H9 (cell line): Measurements from ENCODE around the gene TMEM208. TPM values are rescaled to one million over a fixed set of nuclear protein-coding genes. Genes with fewer than 3 reads are reported as not detected.

Experiments used
- DNase-seq: peaks from one replicate; pipeline ENCODE4 v3.0.0-alpha.2; 2017
- H2AFZ ChIP-seq: one replicate; pipeline ENCODE4 v1.6.1; 2013; ENCODE audit warnings: mild to moderate bottlenecking, low read length, control low read depth, moderate library complexity
- H2AK5ac ChIP-seq: 2 replicates; pipeline ENCODE4 v1.6.1; 2013; ENCODE audit warnings: low read length, control low read depth, mixed read lengths; ENCODE audit not compliant: insufficient read length
- H2BK120ac ChIP-seq: one replicate; pipeline ENCODE4 v1.6.1; 2013; ENCODE audit warnings: low read depth, mild to moderate bottlenecking, low read length, control low read depth, inconsistent platforms; ENCODE audit not compliant: poor library complexity, severe bottlenecking
- H2BK12ac ChIP-seq: 2 replicates; pipeline ENCODE4 v1.6.1; 2013; ENCODE audit warnings: low read length, control low read depth, mixed read lengths, low read depth; ENCODE audit not compliant: insufficient read length
- H2BK15ac ChIP-seq: 2 replicates; pipeline ENCODE4 v1.6.1; 2013; ENCODE audit warnings: low read depth, low read length, control low read depth
- H2BK20ac ChIP-seq: one replicate; pipeline ENCODE4 v1.6.1; 2013; ENCODE audit warnings: low read depth, mild to moderate bottlenecking, low read length, control low read depth, inconsistent platforms; ENCODE audit not compliant: poor library complexity, severe bottlenecking
- H2BK5ac ChIP-seq: 2 replicates; pipeline ENCODE4 v1.6.1; 2013; ENCODE audit warnings: low read length, control low read depth, mixed read lengths; ENCODE audit not compliant: insufficient read length
- H3K14ac ChIP-seq: 2 replicates; pipeline ENCODE4 v1.6.1; 2013; ENCODE audit warnings: low read length, control low read depth; ENCODE audit not compliant: insufficient read depth
- H3K18ac ChIP-seq: 2 replicates; pipeline ENCODE4 v1.6.1; 2013; ENCODE audit warnings: low read depth, mild to moderate bottlenecking, mixed read lengths, low read length, control low read depth; ENCODE audit not compliant: insufficient read length
- H3K23ac ChIP-seq: 2 replicates; pipeline ENCODE4 v1.6.1; 2013; ENCODE audit warnings: low read length, control low read depth, mixed read lengths, low read depth; ENCODE audit not compliant: insufficient read length
- H3K23me2 ChIP-seq: 2 replicates; pipeline ENCODE4 v1.6.1; 2013; ENCODE audit warnings: low read depth, mild to moderate bottlenecking, mixed read lengths, low read length, control low read depth; ENCODE audit not compliant: insufficient read length, poor library complexity, severe bottlenecking
- H3K27ac ChIP-seq: 2 replicates; pipeline ENCODE4 v1.5.1; 2013; ENCODE audit warnings: low read length, control low read depth, mixed read lengths, low read depth; ENCODE audit not compliant: insufficient read length
- H3K27me3 ChIP-seq: 2 replicates; pipeline ENCODE4 v1.6.1; 2013; ENCODE audit warnings: low read length, control low read depth, inconsistent platforms; ENCODE audit not compliant: insufficient read depth
- H3K4ac ChIP-seq: 2 replicates; pipeline ENCODE4 v1.6.1; 2013; ENCODE audit warnings: low read depth, mild to moderate bottlenecking, control low read depth, inconsistent platforms, low read length, moderate library complexity
- H3K4me1 ChIP-seq: 2 replicates; pipeline ENCODE4 v1.6.1; 2013; ENCODE audit warnings: low read length, control low read depth, inconsistent platforms; ENCODE audit not compliant: insufficient read depth
- H3K4me2 ChIP-seq: 2 replicates; pipeline ENCODE4 v1.6.1; 2013; ENCODE audit warnings: low read length, control low read depth, mixed read lengths; ENCODE audit not compliant: insufficient read length, insufficient read depth
- H3K56ac ChIP-seq: 2 replicates; pipeline ENCODE4 v1.6.1; 2013; ENCODE audit warnings: low read depth, mild to moderate bottlenecking, mixed read lengths, low read length, control low read depth; ENCODE audit not compliant: insufficient read length
- H3K79me1 ChIP-seq: 2 replicates; pipeline ENCODE4 v1.6.1; 2013; ENCODE audit warnings: low read depth, mild to moderate bottlenecking, moderate library complexity, low read length, control low read depth, inconsistent platforms; ENCODE audit not compliant: insufficient read depth, poor library complexity, severe bottlenecking
- H3K79me2 ChIP-seq: 2 replicates; pipeline ENCODE4 v1.6.1; 2013; ENCODE audit warnings: low read length, control low read depth, inconsistent platforms; ENCODE audit not compliant: insufficient read depth
- H3K9ac ChIP-seq: 2 replicates; pipeline ENCODE4 v1.6.1; 2013; ENCODE audit warnings: low read length, control low read depth, mixed read lengths; ENCODE audit not compliant: insufficient read length; ENCODE audit errors: extremely low read depth
- H3K9me3 ChIP-seq: one replicate; pipeline ENCODE4 v1.6.1; 2013; ENCODE audit warnings: low read depth, low read length, inconsistent platforms; ENCODE audit not compliant: control insufficient read depth
- H3T11ph ChIP-seq: one replicate; pipeline ENCODE4 v1.6.1; 2013; ENCODE audit warnings: mild to moderate bottlenecking, low read length, control low read depth, inconsistent platforms
- H4K20me1 ChIP-seq: one replicate; pipeline ENCODE4 v1.6.1; 2013; ENCODE audit not compliant: control insufficient read depth, insufficient read length, insufficient read depth
- H4K5ac ChIP-seq: 2 replicates; pipeline ENCODE4 v1.6.1; 2013; ENCODE audit warnings: low read depth, mild to moderate bottlenecking, mixed read lengths, low read length, control low read depth; ENCODE audit not compliant: insufficient read length
- H4K8ac ChIP-seq: replicated peaks from 2 replicates; pipeline ENCODE4 v1.6.1; 2013; ENCODE audit warnings: low read length, control low read depth, mixed read lengths, low read depth; ENCODE audit not compliant: insufficient read length
- H4K91ac ChIP-seq: 2 replicates; pipeline ENCODE4 v1.6.1; 2013; ENCODE audit warnings: low read depth, mild to moderate bottlenecking, moderate library complexity, mixed read lengths, low read length, control low read depth; ENCODE audit not compliant: insufficient read length
- H3K27ac Mint-ChIP-seq, 3 experiments: 2 replicates in 2 of 3; 3 replicates in 1 of 3; pipeline ENCODE4 v1.8.0; 2020 to 2021; ENCODE audit warnings: mixed read lengths in 3 of 3, mild to moderate bottlenecking in 1 of 3, moderate library complexity in 1 of 3
- H3K27me3 Mint-ChIP-seq: 2 replicates; pipeline ENCODE4 v1.8.0; 2021; ENCODE audit warnings: low read depth, mild to moderate bottlenecking, moderate library complexity, mixed read lengths
- H3K36me3 Mint-ChIP-seq, 3 experiments: 2 replicates in 2 of 3; 3 replicates in 1 of 3; pipeline ENCODE4 v1.8.0; 2020 to 2021; ENCODE audit warnings: low read depth in 3 of 3, mixed read lengths in 3 of 3; ENCODE audit not compliant: insufficient read depth in 1 of 3
- H3K4me1 Mint-ChIP-seq, 2 experiments: 2 replicates each; pipeline ENCODE4 v1.8.0; 2020; ENCODE audit warnings: mixed read lengths in 2 of 2
- H3K4me3 Mint-ChIP-seq, 2 experiments: 2 replicates in 1 of 2; 3 replicates in 1 of 2; pipeline ENCODE4 v1.8.0; 2020 to 2021; ENCODE audit warnings: mild to moderate bottlenecking in 2 of 2, mixed read lengths in 2 of 2, moderate library complexity in 1 of 2
- H3K9me3 Mint-ChIP-seq, 2 experiments: 2 replicates in 1 of 2; 3 replicates in 1 of 2; pipeline ENCODE4 v1.8.0; 2020; ENCODE audit warnings: mild to moderate bottlenecking in 2 of 2, mixed read lengths in 2 of 2, moderate library complexity in 1 of 2
- CTCF ChIP-seq: fragments of 200-600 bp; sonication (generic); conservative IDR thresholded peaks from 3 replicates; pipeline ENCODE4 v1.8.0; 2021; ENCODE audit warnings: antibody characterized with exemption, mild to moderate bottlenecking
- WGBS: extraction: QIAGEN DNeasy Blood & Tissue Kit; methylation state at CpG from one replicate; pipeline ENCODE4 v1.1.7; 2013; ENCODE audit warnings: missing lambda C conversion rate, low lambda C conversion rate, mixed read lengths; ENCODE audit not compliant: insufficient read length; ENCODE audit errors: extremely low coverage; 5-methylcytosine and 5-hydroxymethylcytosine counted together
- total RNA-seq: library from RNA; stranded (reverse); gene quantifications from 2 replicates; pipeline ENCODE4 v1.2.1, GENCODE V29; 2021

The TMEM208 gene
- total RNA-seq, 1 experiment from 2014 or later: 42.6 TPM

DNA sequence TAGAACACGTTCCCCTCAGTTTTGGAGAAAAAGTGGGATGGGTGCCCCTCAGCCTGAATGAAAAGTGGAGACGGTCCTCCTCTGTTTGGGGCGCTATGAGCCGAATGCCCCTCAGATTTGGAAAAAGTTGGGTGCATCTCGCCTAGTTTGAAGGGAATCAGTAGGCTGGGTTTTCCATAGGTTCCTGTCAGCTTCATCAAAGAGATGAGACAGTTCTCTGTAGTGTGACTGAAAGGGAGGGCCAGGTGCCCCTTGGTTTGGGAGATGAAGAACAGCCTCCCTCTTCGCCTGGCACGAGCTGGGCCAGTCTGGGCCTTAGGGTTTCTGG is 21.1 kb downstream of the TMEM208 start:
- H4K5ac ChIP-seq: no peak overlapping the region
- H3K4me2 ChIP-seq: peak overlapping the region; percentile 65
- H3K4me1 Mint-ChIP-seq: peaks cover 32 to 39% of the 10 kb centered on the region in 2 experiments
- H4K91ac ChIP-seq: no peak overlapping the region
- no peak overlapping the region for H2BK12ac ChIP-seq
- H3K36me3 Mint-ChIP-seq: peaks cover 0 to 2% (median 0%) of the 10 kb centered on the region in 3 experiments; a peak in 1 of 7 replicates
- peak overlapping the region; percentile 86 to 94 for H3K4me3 Mint-ChIP-seq
- H4K8ac ChIP-seq: no peak overlapping the region
- H3T11ph ChIP-seq: no peak overlapping the region
- H3K9ac ChIP-seq: no peak overlapping the region
- H3K79me1 ChIP-seq: no peaks in the 10 kb centered on the region
- H3K27ac Mint-ChIP-seq: no peak overlapping the region
- H3K14ac ChIP-seq: no peak overlapping the region
- no peak overlapping the region for H2BK15ac ChIP-seq
- no peak overlapping the region for H3K56ac ChIP-seq
- H3K4me1 ChIP-seq: peaks cover 4% of the 10 kb centered on the region; the same call in 1 of the 2 replicates
- H2BK5ac ChIP-seq: no peak overlapping the region
- no CpG with 5 or more reads among the region's 7 CpGs for WGBS
- H3K27ac ChIP-seq: no peak overlapping the region
- H3K4ac ChIP-seq: no peak overlapping the region
- no peaks in the 10 kb centered on the region; the same call in 1 of the 2 replicates for H3K27me3 ChIP-seq
- no peak overlapping the region for H2BK120ac ChIP-seq
- no peak overlapping the region for H2AK5ac ChIP-seq
- no peaks in the 10 kb centered on the region; the same call in 1 of the 2 replicates for H3K79me2 ChIP-seq
- H3K9me3 Mint-ChIP-seq: no peaks in the 10 kb centered on the region
- no peak for DNase-seq
- no peaks in the 10 kb centered on the region for H4K20me1 ChIP-seq
- no peak overlapping the region for H3K18ac ChIP-seq
- H3K27me3 Mint-ChIP-seq: peaks cover 24% of the 10 kb centered on the region
- no peak overlapping the region for H2AFZ ChIP-seq
- no peak for TF ChIP-seq CTCF
- peaks cover 31% of the 10 kb centered on the region for H3K23me2 ChIP-seq
- no peaks in the 10 kb centered on the region for H3K9me3 ChIP-seq
- H3K23ac ChIP-seq: no peak overlapping the region
- no peak overlapping the region for H2BK20ac ChIP-seq
